Keratinocyte (primary cell): ENCODE data around the gene RHOA. TPM values are rescaled to one million over a fixed set of nuclear protein-coding genes. Genes with fewer than 3 reads are reported as not detected.

Source experiments
- DNase-seq: peaks from one replicate; pipeline ENCODE4 v3.0.0-alpha.2; 2011; ENCODE audit warnings: low read depth, missing footprints, low spot score
- FAIRE-seq: peaks from 2 replicates; lab custom pipeline; 2011; peaks lifted over from hg19 to GRCh38; lab: Jason Lieb, UNC
- H2AFZ ChIP-seq: 2 replicates; pipeline ENCODE4 v1.6.0; 2012; ENCODE audit warnings: low read length, control low read depth, inconsistent platforms; ENCODE audit not compliant: control insufficient read depth
- H3K27ac ChIP-seq: 2 replicates; pipeline ENCODE4 v1.5.1; 2011; ENCODE audit warnings: low read length; ENCODE audit not compliant: control insufficient read depth, insufficient read depth
- H3K27me3 ChIP-seq: 3 replicates; pipeline ENCODE4 v1.6.0; 2011; ENCODE audit warnings: low read length; ENCODE audit not compliant: control insufficient read depth, insufficient read depth; ENCODE audit errors: extremely low read depth
- H3K36me3 ChIP-seq, 2 experiments: 2 replicates in 1 of 2; 3 replicates in 1 of 2; pipeline ENCODE4 v1.5.1; 2011; ENCODE audit warnings: low read length in 2 of 2, mild to moderate bottlenecking in 1 of 2; ENCODE audit not compliant: control insufficient read depth in 2 of 2, insufficient read depth in 2 of 2; ENCODE audit errors: extremely low read depth in 1 of 2
- H3K4me1 ChIP-seq: 3 replicates; pipeline ENCODE4 v1.5.1; 2011; ENCODE audit warnings: low read length; ENCODE audit not compliant: control insufficient read depth, insufficient read depth; ENCODE audit errors: extremely low read depth
- H3K4me2 ChIP-seq: 3 replicates; pipeline ENCODE4 v1.6.0; 2011; ENCODE audit warnings: low read depth, low read length; ENCODE audit not compliant: control insufficient read depth, insufficient read depth; ENCODE audit errors: extremely low read depth
- H3K4me3 ChIP-seq, 3 experiments: fragments of 200-600 bp in 1 of 3; sonication (generic) in 1 of 3; 2 replicates in 2 of 3; 3 replicates in 1 of 3; pipeline ENCODE4 v1.5.1; 2011 to 2016; ENCODE audit warnings: low read length in 3 of 3, mild to moderate bottlenecking in 3 of 3, control low read depth in 2 of 3, inconsistent platforms in 1 of 3, low read depth in 1 of 3, mixed read lengths in 1 of 3, mixed run types in 1 of 3, moderate library complexity in 1 of 3; ENCODE audit not compliant: control insufficient read depth in 2 of 3, insufficient read depth in 2 of 3; ENCODE audit errors: extremely low read depth in 1 of 3
- H3K79me2 ChIP-seq: 2 replicates; pipeline ENCODE4 v1.6.0; 2012; ENCODE audit warnings: low read length; ENCODE audit not compliant: control insufficient read depth, insufficient read depth
- H3K9ac ChIP-seq: 3 replicates; pipeline ENCODE4 v1.6.0; 2011; ENCODE audit warnings: low read length; ENCODE audit not compliant: control insufficient read depth, insufficient read depth; ENCODE audit errors: extremely low read depth
- H3K9me1 ChIP-seq: 3 replicates; pipeline ENCODE4 v1.6.0; 2011; ENCODE audit warnings: low read length; ENCODE audit not compliant: control insufficient read depth, insufficient read depth; ENCODE audit errors: extremely low read depth
- H3K9me3 ChIP-seq: 2 replicates; pipeline ENCODE4 v1.5.1; 2012; ENCODE audit warnings: low read depth, low read length; ENCODE audit not compliant: control insufficient read depth
- H4K20me1 ChIP-seq: 3 replicates; pipeline ENCODE4 v1.6.0; 2011; ENCODE audit warnings: low read length; ENCODE audit not compliant: control insufficient read depth, insufficient read depth; ENCODE audit errors: extremely low read depth
- EZH2 ChIP-seq: IDR thresholded peaks from one replicate; pipeline ENCODE4 v1.6.1; 2012; ENCODE audit warnings: inconsistent platforms, mild to moderate bottlenecking, low read length, moderate library complexity
- dilution Hi-C: fragments of 300-500 bp; cut with MboI; formaldehyde crosslinking; loops from one replicate; pipeline ENCODE4 v1.7.0; 2020; ENCODE audit warnings: low sequenced_read_pairs; ENCODE audit not compliant: extremely low pct_ligation_motif_present
- polyA plus RNA-seq, 5 experiments: library from polyadenylated mRNA; depleted of rRNA in 3 of 5; stranded (reverse) in 3 of 5; stranded (forward) in 1 of 5; unstranded in 1 of 5; fragments of >200 nt; gene quantifications; 1 replicate in 1 of 5; 2 replicates in 3 of 5; 3 replicates in 1 of 5; pipeline versions ENCODE4 v1.2.1 to v1.2.3, GENCODE V29; 2011 to 2012; ENCODE audit warnings: missing spikeins in 2 of 5, low read depth in 1 of 5, low replicate concordance in 1 of 5
- TF ChIP-seq, protein P1 (sequence below), 3 experiments: IDR thresholded peaks in 1 of 3; conservative IDR thresholded peaks in 1 of 3; optimal IDR thresholded peaks in 1 of 3; 2 replicates in 2 of 3; 3 replicates in 1 of 3; pipeline versions ENCODE3 to v1.5.1; 2011; ENCODE audit warnings: low read length in 3 of 3, mild to moderate bottlenecking in 3 of 3, moderate library complexity in 2 of 3, control low read depth in 1 of 3, inconsistent platforms in 1 of 3; ENCODE audit not compliant: insufficient read depth in 2 of 3; ENCODE audit errors: extremely low read depth in 1 of 3

The RHOA gene
- polyA plus RNA-seq, 1 donor (not counting 4 experiments of a cell fraction or from before 2014, with no cell fraction given), result 332 TPM

DNA sequence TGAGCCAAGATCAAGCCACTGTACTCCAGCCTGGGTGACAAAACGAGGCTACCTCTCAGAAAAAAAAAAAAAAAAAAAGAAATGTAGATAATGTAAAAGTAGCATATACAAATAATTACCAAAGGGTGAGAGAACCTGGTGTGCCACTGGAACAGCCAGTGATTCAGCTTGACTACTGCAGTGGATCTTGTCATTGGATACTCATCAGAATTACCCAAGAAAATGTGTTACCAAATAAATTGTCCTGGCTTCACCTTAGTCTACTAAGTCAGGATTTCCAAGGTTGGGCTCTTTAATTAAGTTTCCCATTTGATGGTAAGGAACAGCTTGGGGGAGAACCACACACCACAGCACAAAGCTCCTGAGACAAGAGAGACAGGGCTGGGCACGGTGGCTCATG, 15.8 kb upstream of the RHOA start:
- no peaks in the 10 kb centered on the region for H3K9me1 ChIP-seq

DNA sequence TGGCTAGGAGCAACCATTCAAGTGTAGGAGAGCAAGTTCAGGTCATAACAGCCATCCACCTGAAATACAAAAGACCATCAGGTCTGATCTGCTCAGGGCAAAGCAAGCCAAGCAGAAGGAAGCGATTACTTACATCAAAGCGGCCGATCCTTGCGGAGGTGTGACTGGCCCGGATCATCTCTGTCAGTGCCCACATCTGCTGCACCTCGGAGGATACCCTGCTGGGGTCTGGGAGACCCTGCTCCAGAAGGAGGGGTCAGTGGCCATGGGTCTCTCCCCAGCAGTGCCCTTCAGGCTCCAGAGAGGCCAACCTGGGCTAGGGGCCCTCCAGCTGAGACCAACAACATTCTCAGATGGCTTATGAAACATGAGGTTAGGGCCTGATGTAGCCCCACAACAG, 13.0 kb upstream of the RHOA start:
- FAIRE-seq (no peak), DNase-seq (no peak)
- H3K9ac ChIP-seq, result no peak overlapping the region
- no peak overlapping the region for H2AFZ ChIP-seq
- H3K4me3 ChIP-seq, result no peak overlapping the region
- H3K9me1 ChIP-seq, result peaks cover 5% of the 10 kb centered on the region
- H3K4me1 ChIP-seq, result peaks cover 22% of the 10 kb centered on the region
- no peaks in the 10 kb centered on the region for H3K79me2 ChIP-seq
- dilution Hi-C loops, result no loop called here
- H3K4me2 ChIP-seq, result no peak overlapping the region
- no peaks in the 10 kb centered on the region for H4K20me1 ChIP-seq
- peaks cover 5 to 13% of the 10 kb centered on the region in 2 experiments for H3K36me3 ChIP-seq
- no peaks in the 10 kb centered on the region for H3K27me3 ChIP-seq
- H3K9me3 ChIP-seq, result no peaks in the 10 kb centered on the region
- no peak overlapping the region for H3K27ac ChIP-seq
- TF ChIP-seq, protein P1, sequence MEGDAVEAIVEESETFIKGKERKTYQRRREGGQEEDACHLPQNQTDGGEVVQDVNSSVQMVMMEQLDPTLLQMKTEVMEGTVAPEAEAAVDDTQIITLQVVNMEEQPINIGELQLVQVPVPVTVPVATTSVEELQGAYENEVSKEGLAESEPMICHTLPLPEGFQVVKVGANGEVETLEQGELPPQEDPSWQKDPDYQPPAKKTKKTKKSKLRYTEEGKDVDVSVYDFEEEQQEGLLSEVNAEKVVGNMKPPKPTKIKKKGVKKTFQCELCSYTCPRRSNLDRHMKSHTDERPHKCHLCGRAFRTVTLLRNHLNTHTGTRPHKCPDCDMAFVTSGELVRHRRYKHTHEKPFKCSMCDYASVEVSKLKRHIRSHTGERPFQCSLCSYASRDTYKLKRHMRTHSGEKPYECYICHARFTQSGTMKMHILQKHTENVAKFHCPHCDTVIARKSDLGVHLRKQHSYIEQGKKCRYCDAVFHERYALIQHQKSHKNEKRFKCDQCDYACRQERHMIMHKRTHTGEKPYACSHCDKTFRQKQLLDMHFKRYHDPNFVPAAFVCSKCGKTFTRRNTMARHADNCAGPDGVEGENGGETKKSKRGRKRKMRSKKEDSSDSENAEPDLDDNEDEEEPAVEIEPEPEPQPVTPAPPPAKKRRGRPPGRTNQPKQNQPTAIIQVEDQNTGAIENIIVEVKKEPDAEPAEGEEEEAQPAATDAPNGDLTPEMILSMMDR (optimal IDR thresholded peaks at IDR 0.05 in 1 of 3, IDR thresholded peaks at IDR 0.05 in 1 of 3, conservative IDR thresholded peaks at IDR 0.05 in 1 of 3; ENCODE audit: extremely low read depth in 1 of 3, insufficient read depth in 2 of 3, low read length in 3 of 3), result no peak
- no peak for TF ChIP-seq EZH2

More for the DNA sequence above, 15.8 kb upstream of the RHOA start:
- dilution Hi-C loops, result no loop called here
- peaks cover 7% of the 10 kb centered on the region for H3K4me1 ChIP-seq
- H3K4me2 ChIP-seq, result no peak overlapping the region
- H3K4me3 ChIP-seq, result no peak overlapping the region
- no peaks in the 10 kb centered on the region for H3K27me3 ChIP-seq
- no peaks in the 10 kb centered on the region for H3K79me2 ChIP-seq
- no peak overlapping the region for H3K9ac ChIP-seq
- TF ChIP-seq, protein P1 (optimal IDR thresholded peaks at IDR 0.05 in 1 of 3, IDR thresholded peaks at IDR 0.05 in 1 of 3, conservative IDR thresholded peaks at IDR 0.05 in 1 of 3; ENCODE audit: extremely low read depth in 1 of 3, insufficient read depth in 2 of 3, low read length in 3 of 3), result no peak
- no peak for TF ChIP-seq EZH2
- FAIRE-seq (no peak), DNase-seq (no peak)
- no peaks in the 10 kb centered on the region for H4K20me1 ChIP-seq
- no peak overlapping the region for H2AFZ ChIP-seq
- peaks cover 5% of the 10 kb centered on the region in 2 experiments for H3K36me3 ChIP-seq
- no peaks in the 10 kb centered on the region for H3K9me3 ChIP-seq
- H3K27ac ChIP-seq, result no peak overlapping the region
